ENCODE data around the gene PRMT9.

The PRMT9 gene

DNA sequence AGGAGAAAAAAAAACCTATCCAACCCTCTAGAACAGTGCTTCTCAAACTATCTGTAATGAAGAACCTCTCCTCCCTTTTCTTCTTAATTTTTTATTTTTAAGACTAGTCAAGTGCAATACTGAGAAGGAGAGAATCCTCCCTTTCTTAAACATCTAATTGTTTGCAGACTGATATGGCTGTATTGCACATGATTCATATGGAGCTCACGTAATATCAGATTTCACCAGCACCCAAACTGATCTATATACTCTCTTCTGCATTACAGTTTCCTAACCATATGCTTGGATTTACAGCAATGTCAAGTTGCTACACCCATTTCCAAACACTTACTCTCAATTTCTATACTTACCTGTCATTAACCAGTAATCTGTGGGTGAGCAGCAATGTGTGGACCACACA, 9.5 kb downstream of the PRMT9 start:
- TF ChIP-seq, protein P1, sequence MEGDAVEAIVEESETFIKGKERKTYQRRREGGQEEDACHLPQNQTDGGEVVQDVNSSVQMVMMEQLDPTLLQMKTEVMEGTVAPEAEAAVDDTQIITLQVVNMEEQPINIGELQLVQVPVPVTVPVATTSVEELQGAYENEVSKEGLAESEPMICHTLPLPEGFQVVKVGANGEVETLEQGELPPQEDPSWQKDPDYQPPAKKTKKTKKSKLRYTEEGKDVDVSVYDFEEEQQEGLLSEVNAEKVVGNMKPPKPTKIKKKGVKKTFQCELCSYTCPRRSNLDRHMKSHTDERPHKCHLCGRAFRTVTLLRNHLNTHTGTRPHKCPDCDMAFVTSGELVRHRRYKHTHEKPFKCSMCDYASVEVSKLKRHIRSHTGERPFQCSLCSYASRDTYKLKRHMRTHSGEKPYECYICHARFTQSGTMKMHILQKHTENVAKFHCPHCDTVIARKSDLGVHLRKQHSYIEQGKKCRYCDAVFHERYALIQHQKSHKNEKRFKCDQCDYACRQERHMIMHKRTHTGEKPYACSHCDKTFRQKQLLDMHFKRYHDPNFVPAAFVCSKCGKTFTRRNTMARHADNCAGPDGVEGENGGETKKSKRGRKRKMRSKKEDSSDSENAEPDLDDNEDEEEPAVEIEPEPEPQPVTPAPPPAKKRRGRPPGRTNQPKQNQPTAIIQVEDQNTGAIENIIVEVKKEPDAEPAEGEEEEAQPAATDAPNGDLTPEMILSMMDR (IDR thresholded peaks at IDR 0.05; ENCODE audit: low read depth, low read length, missing control alignments): no peak
- in situ Hi-C loops (cut with HindIII; ENCODE audit: low pct_ligation_motif_present, low sequenced_read_pairs): no loop called here
- H3K36me3 ChIP-seq (replicated peaks): peaks cover 6% of the 10 kb centered on the region
- DNase-seq: no peak
- H3K4me3 ChIP-seq (ENCODE audit: low read depth, low read length): no peak overlapping the region
- no peaks in the 10 kb centered on the region for H3K27me3 ChIP-seq (replicated peaks)
- H3K27ac ChIP-seq: no peak overlapping the region

DNA sequence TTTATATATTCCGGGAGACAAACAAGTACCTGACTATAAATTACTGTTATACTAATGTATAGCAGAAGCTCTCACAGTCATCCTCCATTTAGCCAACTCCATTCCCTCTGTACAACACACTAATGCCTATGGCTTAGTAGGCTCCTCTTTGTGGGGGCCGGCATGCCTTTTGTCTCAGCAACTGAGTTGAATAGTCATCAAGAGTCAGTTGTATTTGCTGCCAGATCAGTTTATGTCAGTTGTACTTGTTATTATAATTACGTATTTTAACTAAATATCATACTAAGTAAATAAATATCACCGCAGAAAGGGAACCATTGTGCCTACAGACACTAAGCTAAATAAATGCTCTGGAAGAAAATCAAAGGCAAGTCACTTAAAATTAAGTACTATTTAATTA, 9.9 kb downstream of the PRMT9 start:
- no peak overlapping the region for H3K4me3 ChIP-seq (ENCODE audit: low read depth, low read length)
- H3K36me3 ChIP-seq (replicated peaks): peaks cover 6% of the 10 kb centered on the region
- no peak for DNase-seq
- H3K27me3 ChIP-seq (replicated peaks): no peaks in the 10 kb centered on the region
- TF ChIP-seq, protein P1 (IDR thresholded peaks at IDR 0.05; ENCODE audit: low read depth, low read length, missing control alignments): no peak
- in situ Hi-C loops (cut with HindIII; ENCODE audit: low pct_ligation_motif_present, low sequenced_read_pairs): no loop called here
- H3K27ac ChIP-seq: no peak overlapping the region

DNA sequence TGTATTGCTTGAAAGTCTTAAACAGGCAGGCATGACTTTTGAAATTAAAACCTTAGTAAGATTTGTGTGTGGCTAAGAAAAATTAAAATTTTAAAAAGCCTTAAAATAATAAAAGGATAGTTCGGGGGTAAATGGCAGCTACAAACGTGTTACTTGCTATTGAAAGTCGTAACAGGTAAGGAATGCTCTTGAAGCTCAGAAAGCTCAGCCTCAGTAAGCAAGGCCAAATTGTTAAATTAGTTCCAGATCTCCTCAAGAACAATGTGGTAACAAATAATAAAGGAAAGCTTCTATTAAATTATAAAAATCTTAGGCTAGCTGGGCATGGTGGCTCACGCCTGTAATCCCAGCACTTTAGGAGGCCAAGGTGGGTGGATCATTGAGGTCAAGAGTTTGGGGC, 25.5 kb downstream of the PRMT9 start:
- no peak overlapping the region for H3K27ac ChIP-seq
- DNase-seq: no peak
- in situ Hi-C loops (cut with HindIII; ENCODE audit: low pct_ligation_motif_present, low sequenced_read_pairs): no loop called here
- no peaks in the 10 kb centered on the region for H3K27me3 ChIP-seq (replicated peaks)
- H3K36me3 ChIP-seq (replicated peaks): peaks cover 9% of the 10 kb centered on the region
- no peak overlapping the region for H3K4me3 ChIP-seq (ENCODE audit: low read depth, low read length)
- TF ChIP-seq, protein P1 (IDR thresholded peaks at IDR 0.05; ENCODE audit: low read depth, low read length, missing control alignments): no peak

DNA sequence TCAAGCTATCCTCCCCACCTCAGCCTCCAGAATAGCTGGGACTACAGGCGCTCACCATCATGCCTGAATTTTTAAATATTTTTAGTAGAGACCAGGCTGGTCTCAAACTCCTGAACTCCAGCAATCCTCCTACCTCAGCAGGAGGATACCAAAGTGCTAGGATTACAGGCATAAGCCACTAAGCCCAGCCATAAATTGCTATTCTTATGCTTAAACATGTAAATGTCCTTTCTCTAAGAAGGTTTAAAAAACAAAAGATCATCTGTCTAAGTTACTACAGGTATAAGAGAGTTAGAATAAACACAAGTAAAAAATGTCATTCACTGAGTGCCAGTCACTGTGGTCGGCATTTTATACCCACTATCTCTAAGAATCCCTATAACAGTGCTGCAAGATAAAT, 28.3 kb downstream of the PRMT9 start:
- TF ChIP-seq, protein P1 (IDR thresholded peaks at IDR 0.05; ENCODE audit: low read depth, low read length, missing control alignments): no peak
- no peak overlapping the region for H3K4me3 ChIP-seq (ENCODE audit: low read depth, low read length)
- no peak overlapping the region for H3K27ac ChIP-seq
- no peaks in the 10 kb centered on the region for H3K27me3 ChIP-seq (replicated peaks)
- H3K36me3 ChIP-seq (replicated peaks): peaks cover 9% of the 10 kb centered on the region
- DNase-seq: no peak
- in situ Hi-C loops (cut with HindIII; ENCODE audit: low pct_ligation_motif_present, low sequenced_read_pairs): no loop called here

DNA sequence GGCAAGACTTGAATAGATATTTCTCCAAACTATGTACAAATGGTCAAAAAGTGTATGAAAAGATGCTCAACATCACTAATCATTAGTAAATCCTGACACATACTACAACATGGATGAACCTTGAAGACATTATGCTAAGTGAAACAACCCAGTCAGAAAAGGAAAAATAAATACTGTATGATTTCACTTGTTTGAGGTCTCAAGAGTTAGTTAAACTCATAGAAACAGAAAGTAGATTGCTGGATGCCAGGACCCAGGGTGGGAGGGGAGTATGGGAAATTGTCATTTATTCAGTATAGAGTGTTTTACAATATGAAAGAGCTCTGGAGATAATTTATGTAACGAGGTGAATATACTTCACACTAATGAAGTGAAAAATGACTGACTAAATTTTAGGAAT, 32.4 kb downstream of the PRMT9 start:
- in situ Hi-C loops (cut with HindIII; ENCODE audit: low pct_ligation_motif_present, low sequenced_read_pairs): no loop called here
- Histone ChIP-seq H3K36me3 (replicated peaks) (peaks cover 2% of the 10 kb centered on the region), H3K4me3 (ENCODE audit: low read depth, low read length) (no peak overlapping the region), H3K27me3 (replicated peaks) (no peaks in the 10 kb centered on the region), H3K27ac (no peak overlapping the region)
- no peak for DNase-seq
- TF ChIP-seq, protein P1 (IDR thresholded peaks at IDR 0.05; ENCODE audit: low read depth, low read length, missing control alignments): no peak

DNA sequence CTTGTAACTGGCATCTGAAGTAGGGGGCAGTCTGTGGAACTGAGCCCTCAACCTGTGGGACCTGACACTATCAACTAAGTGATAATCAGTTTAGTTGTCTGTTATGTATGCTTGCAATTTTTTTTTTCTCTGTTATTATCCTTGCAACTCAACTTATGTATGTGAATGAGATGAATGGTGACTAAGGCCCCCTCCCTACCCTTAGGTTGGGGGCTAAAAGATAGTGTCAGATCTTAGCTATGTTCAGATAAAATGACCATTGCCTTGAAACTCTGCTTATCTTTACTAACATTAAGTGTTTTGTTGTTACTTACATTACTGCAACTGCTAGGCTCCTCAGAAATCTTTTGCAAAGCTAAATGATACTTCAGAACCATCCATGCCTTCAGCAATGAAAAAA, 35.3 kb downstream of the PRMT9 start:
- in situ Hi-C loops (cut with HindIII; ENCODE audit: low pct_ligation_motif_present, low sequenced_read_pairs): no loop called here
- no peaks in the 10 kb centered on the region for H3K27me3 ChIP-seq (replicated peaks)
- TF ChIP-seq, protein P1 (IDR thresholded peaks at IDR 0.05; ENCODE audit: low read depth, low read length, missing control alignments): no peak
- H3K27ac ChIP-seq: no peak overlapping the region
- H3K36me3 ChIP-seq (replicated peaks): no peaks in the 10 kb centered on the region
- H3K4me3 ChIP-seq (ENCODE audit: low read depth, low read length): no peak overlapping the region
- no peak for DNase-seq

Data from brain microvascular endothelial cell (primary cell).